ENCODE results near the gene SDK2. TPM values are rescaled to one million over a fixed set of nuclear protein-coding genes. Genes with fewer than 3 reads are reported as not detected.

Gene SDK2
- total and polyA plus RNA-seq, 2 of the 4 experiments (the other 2 are of a cell fraction) = under 0.01 to 0.03 TPM

- no peak overlapping the region for H3K27ac ChIP-seq (ENCODE audit: insufficient read depth, low read length)
- H3K23ac ChIP-seq (ENCODE audit: low read depth, low read length) = no peak overlapping the region
- 63 to 100% methylated on average over 1 to 3 of the region's 7 CpGs for WGBS, 2 experiments (ENCODE audit: extremely low coverage in 2 of 2, insufficient read length in 1 of 2)
- H2AK9ac ChIP-seq (replicated peaks; ENCODE audit: low read depth, low read length, poor library complexity) = no peak overlapping the region
- no peak overlapping the region for H2AFZ ChIP-seq (replicated peaks; ENCODE audit: low read length, poor library complexity)
- H3K9me3 ChIP-seq (ENCODE audit: control insufficient read depth, insufficient read depth, low read length) = peaks cover 9% of the 10 kb centered on the region
- no peak overlapping the region for H3K18ac ChIP-seq (ENCODE audit: low read depth, low read length)
- H2AK5ac ChIP-seq (ENCODE audit: low read depth, low read length) = no peak overlapping the region
- BruUV-seq (replicated peaks) = no TSS peak
- no peak for DNase-seq
- no peaks in the 10 kb centered on the region; the same call in 1 of the 2 replicates for H4K20me1 ChIP-seq (ENCODE audit: insufficient read depth, low read length)
- H3K4me3 ChIP-seq (ENCODE audit: insufficient read depth, low read depth, low read length) = no peak overlapping the region
- H2BK15ac ChIP-seq (ENCODE audit: low read depth, low read length) = no peak overlapping the region
- H3K14ac ChIP-seq (replicated peaks; ENCODE audit: low read depth, low read length) = no peak overlapping the region
- no peak overlapping the region for H4K8ac ChIP-seq (ENCODE audit: low read depth in 2 of 2, low read length in 2 of 2)
- POLR2A ChIA-PET (ENCODE audit: unreplicated experiment) = no interaction called here
- in situ Hi-C loops (cut with MboI; ENCODE audit: low sequenced_read_pairs) (loop anchor here (25.0 kb wide), 2 partner anchors 102 to 377 kb away; no protein-coding TSS in a partner anchor), dilution Hi-C loops (cut with HindIII; ENCODE audit: low sequenced_read_pairs, unreplicated experiment) (no loop called here), intact Hi-C loops (cut with micrococcal nuclease) (no loop called here)
- CTCF ChIA-PET = no interaction called here
- no peak overlapping the region for H2BK5ac ChIP-seq (ENCODE audit: low read depth, low read length, poor library complexity, severe bottlenecking)
- H4K5ac ChIP-seq (ENCODE audit: low read depth, low read length) = no peak overlapping the region
- no peak overlapping the region for H3K9ac ChIP-seq (ENCODE audit: low read depth, low read length)
- no peak overlapping the region for H3K4ac ChIP-seq (ENCODE audit: low read depth, low read length)
- no peaks in the 10 kb centered on the region for H3K27me3 ChIP-seq (ENCODE audit: control insufficient read depth, insufficient read depth, low read length)
- H2BK120ac ChIP-seq (ENCODE audit: low read depth, low read length) = no peak overlapping the region
- ATAC-seq (ENCODE audit: low read depth) = no peak
- no peaks in the 10 kb centered on the region for H3K36me3 ChIP-seq (ENCODE audit: control insufficient read depth, insufficient read depth, low read length)
- H2BK20ac ChIP-seq (ENCODE audit: low read depth, low read length) = no peak overlapping the region
- no peaks in the 10 kb centered on the region for H3K4me1 ChIP-seq (ENCODE audit: control insufficient read depth, insufficient read depth, low read length)
- H3K56ac ChIP-seq (ENCODE audit: extremely low read depth, insufficient read depth, low read length) = no peak overlapping the region
- no peaks in the 10 kb centered on the region for H3K9me1 ChIP-seq (ENCODE audit: insufficient read depth, low read length)
- no peaks in the 10 kb centered on the region for H3K79me1 ChIP-seq (ENCODE audit: low read depth in 1 of 2, low read length in 2 of 2)
- H4K91ac ChIP-seq (ENCODE audit: insufficient read depth, low read depth, low read length) = no peak overlapping the region
- H3K4me2 ChIP-seq (ENCODE audit: low read depth, low read length) = no peak overlapping the region
- TF ChIP-seq, protein P1, sequence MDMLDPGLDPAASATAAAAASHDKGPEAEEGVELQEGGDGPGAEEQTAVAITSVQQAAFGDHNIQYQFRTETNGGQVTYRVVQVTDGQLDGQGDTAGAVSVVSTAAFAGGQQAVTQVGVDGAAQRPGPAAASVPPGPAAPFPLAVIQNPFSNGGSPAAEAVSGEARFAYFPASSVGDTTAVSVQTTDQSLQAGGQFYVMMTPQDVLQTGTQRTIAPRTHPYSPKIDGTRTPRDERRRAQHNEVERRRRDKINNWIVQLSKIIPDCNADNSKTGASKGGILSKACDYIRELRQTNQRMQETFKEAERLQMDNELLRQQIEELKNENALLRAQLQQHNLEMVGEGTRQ (IDR thresholded peaks at IDR 0.05; ENCODE audit: low read depth, low read length) = no peak
- TF ChIP-seq RCOR1 (IDR thresholded peaks at IDR 0.05; ENCODE audit: insufficient replicate concordance, low read length) (no peak), FOS (IDR thresholded peaks at IDR 0.05; ENCODE audit: low read depth, low read length) (no peak), MAFK (IDR thresholded peaks at IDR 0.05; ENCODE audit: low read depth, low read length) (no peak), CTCF (conservative IDR thresholded peaks at IDR 0.05; ENCODE audit: low read depth, low read length) (no peak), RFX5 (IDR thresholded peaks at IDR 0.05; ENCODE audit: low read depth, low read length) (no peak), CHD1 (IDR thresholded peaks at IDR 0.05; ENCODE audit: low read depth, low read length) (no peak), POLR2A (IDR thresholded peaks at IDR 0.05; ENCODE audit: low read depth, low read length) (no peak), BHLHE40 (IDR thresholded peaks at IDR 0.05; ENCODE audit: low read depth, low read length) (no peak), MXI1 (IDR thresholded peaks at IDR 0.05; ENCODE audit: borderline replicate concordance, low read depth, low read length) (no peak), CEBPB (IDR thresholded peaks at IDR 0.05; ENCODE audit: low read depth, low read length) (no peak), NFE2L2 (IDR thresholded peaks at IDR 0.05; ENCODE audit: low read depth, low read length) (no peak), MAZ (IDR thresholded peaks at IDR 0.05; ENCODE audit: borderline replicate concordance, low read depth, low read length) (no peak), SMC3 (IDR thresholded peaks at IDR 0.05; ENCODE audit: low read depth, low read length) (no peak), RAD21 (IDR thresholded peaks at IDR 0.05; ENCODE audit: low read length) (no peak)
- TF ChIP-seq, protein P2, sequence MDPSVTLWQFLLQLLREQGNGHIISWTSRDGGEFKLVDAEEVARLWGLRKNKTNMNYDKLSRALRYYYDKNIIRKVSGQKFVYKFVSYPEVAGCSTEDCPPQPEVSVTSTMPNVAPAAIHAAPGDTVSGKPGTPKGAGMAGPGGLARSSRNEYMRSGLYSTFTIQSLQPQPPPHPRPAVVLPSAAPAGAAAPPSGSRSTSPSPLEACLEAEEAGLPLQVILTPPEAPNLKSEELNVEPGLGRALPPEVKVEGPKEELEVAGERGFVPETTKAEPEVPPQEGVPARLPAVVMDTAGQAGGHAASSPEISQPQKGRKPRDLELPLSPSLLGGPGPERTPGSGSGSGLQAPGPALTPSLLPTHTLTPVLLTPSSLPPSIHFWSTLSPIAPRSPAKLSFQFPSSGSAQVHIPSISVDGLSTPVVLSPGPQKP (IDR thresholded peaks at IDR 0.05; ENCODE audit: borderline replicate concordance, low read depth, low read length) = no peak
Measured at GRCh38 chr17:73610331-73610911, 33.8 kb downstream of the SDK2 start.
